Fibroblast of villous mesenchyme (primary cell): Measurements from ENCODE around the gene BASP1. TPM values are rescaled to one million over a fixed set of nuclear protein-coding genes. Genes with fewer than 3 reads are reported as not detected.

Source experiments
- DNase-seq: peaks from one replicate; pipeline ENCODE4 v3.0.0-alpha.2; 2010; ENCODE audit warnings: low read depth
- H3K4me3 ChIP-seq: 2 replicates; pipeline ENCODE4 v1.5.1; 2011; ENCODE audit warnings: low read depth, mild to moderate bottlenecking, low read length
- total RNA-seq: library from RNA; depleted of rRNA; stranded (reverse); fragments of >200 nt; gene quantifications from 2 replicates; pipeline ENCODE4 v1.2.3, GENCODE V29; 2012
- TF ChIP-seq, protein P1 (sequence below): IDR thresholded peaks from 2 replicates; pipeline ENCODE4 v1.5.1; 2012; ENCODE audit warnings: low read depth, mild to moderate bottlenecking, low read length; ENCODE audit not compliant: insufficient read depth

Gene BASP1
- total RNA-seq, 1 donor = 126 TPM

DNA sequence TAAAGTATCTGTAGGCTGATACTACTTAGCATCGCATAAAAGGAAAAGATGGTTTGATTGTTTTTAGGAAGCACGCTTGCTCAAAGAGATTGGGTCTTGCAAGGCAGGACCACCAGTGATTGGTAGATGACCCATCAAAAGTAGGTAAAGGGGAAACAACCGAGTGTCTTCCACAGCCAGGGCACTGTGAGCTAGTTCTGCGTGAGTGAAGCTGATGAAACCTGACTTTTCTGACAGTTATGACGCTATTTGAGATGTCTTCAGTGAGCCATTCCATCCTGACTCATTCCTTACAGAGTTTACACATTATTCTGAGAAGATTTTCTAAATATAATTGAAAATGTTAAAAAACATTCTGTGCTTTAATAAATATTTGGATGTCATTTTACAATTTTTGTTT is 49.7 kb downstream of the BASP1 start:
- no peak for DNase-seq
- no peak overlapping the region for H3K4me3 ChIP-seq
- TF ChIP-seq, protein P1, sequence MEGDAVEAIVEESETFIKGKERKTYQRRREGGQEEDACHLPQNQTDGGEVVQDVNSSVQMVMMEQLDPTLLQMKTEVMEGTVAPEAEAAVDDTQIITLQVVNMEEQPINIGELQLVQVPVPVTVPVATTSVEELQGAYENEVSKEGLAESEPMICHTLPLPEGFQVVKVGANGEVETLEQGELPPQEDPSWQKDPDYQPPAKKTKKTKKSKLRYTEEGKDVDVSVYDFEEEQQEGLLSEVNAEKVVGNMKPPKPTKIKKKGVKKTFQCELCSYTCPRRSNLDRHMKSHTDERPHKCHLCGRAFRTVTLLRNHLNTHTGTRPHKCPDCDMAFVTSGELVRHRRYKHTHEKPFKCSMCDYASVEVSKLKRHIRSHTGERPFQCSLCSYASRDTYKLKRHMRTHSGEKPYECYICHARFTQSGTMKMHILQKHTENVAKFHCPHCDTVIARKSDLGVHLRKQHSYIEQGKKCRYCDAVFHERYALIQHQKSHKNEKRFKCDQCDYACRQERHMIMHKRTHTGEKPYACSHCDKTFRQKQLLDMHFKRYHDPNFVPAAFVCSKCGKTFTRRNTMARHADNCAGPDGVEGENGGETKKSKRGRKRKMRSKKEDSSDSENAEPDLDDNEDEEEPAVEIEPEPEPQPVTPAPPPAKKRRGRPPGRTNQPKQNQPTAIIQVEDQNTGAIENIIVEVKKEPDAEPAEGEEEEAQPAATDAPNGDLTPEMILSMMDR = no peak

DNA sequence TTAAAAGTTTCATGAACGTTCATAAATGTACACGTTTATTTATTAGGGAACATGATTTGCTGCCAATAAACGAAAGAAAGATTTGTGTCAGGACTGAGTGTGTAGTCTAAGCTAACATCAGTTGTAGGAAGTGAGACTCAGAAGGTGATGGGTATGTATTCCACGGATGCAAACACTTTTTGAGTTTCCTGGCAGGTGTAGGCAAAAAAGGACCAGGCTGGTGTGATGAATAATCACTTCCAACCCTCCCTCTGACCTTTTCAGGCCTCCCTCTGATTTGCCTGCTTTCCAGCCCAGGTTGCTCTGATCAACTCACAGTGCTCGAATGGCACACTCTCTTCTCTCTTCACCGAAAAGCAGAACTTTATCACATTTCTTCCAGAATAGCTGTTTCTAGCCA is 51.8 kb downstream of the BASP1 start:
- DNase-seq = no peak
- H3K4me3 ChIP-seq = no peak overlapping the region

DNA sequence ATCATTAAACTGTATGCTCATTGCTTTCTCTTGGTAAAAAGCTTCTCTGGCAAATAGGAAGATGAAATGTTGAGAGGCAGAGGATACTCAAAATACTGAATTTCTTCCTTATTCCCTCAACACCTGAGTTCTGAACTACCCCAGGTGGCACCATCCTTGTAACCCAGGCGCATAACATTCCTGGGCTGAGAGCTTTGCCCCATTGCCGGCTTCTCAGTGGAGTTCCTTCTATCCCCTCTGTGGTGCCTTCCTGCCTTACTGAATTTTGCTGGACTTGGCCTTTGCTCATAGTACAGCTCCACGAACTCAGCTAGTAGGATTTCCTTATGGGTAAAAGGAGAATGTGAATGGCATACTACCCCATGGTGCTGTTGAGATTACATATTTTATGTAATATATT is 54.7 kb downstream of the BASP1 start:
- DNase-seq = no peak
- TF ChIP-seq, protein P1 = no peak
- H3K4me3 ChIP-seq = no peak overlapping the region

More for the DNA sequence above, 51.8 kb downstream of the BASP1 start:
- TF ChIP-seq, protein P1 = no peak

DNA sequence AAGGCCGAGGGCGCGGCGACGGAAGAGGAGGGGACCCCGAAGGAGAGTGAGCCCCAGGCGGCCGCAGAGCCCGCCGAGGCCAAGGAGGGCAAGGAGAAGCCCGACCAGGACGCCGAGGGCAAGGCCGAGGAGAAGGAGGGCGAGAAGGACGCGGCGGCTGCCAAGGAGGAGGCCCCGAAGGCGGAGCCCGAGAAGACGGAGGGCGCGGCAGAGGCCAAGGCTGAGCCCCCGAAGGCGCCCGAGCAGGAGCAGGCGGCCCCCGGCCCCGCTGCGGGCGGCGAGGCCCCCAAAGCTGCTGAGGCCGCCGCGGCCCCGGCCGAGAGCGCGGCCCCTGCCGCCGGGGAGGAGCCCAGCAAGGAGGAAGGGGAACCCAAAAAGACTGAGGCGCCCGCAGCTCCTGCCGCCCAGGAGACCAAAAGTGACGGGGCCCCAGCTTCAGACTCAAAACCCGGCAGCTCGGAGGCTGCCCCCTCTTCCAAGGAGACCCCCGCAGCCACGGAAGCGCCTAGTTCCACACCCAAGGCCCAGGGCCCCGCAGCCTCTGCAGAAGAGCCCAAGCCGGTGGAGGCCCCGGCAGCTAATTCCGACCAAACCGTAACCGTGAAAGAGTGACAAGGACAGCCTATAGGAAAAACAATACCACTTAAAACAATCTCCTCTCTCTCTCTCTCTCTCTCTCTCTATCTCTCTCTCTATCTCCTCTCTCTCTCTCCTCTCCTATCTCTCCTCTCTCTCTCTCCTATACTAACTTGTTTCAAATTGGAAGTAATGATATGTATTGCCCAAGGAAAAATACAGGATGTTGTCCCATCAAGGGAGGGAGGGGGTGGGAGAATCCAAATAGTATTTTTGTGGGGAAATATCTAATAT is 58.1 kb downstream of the BASP1 start:
- no peak overlapping the region for H3K4me3 ChIP-seq
- no peak for DNase-seq
- TF ChIP-seq, protein P1 = no peak

DNA sequence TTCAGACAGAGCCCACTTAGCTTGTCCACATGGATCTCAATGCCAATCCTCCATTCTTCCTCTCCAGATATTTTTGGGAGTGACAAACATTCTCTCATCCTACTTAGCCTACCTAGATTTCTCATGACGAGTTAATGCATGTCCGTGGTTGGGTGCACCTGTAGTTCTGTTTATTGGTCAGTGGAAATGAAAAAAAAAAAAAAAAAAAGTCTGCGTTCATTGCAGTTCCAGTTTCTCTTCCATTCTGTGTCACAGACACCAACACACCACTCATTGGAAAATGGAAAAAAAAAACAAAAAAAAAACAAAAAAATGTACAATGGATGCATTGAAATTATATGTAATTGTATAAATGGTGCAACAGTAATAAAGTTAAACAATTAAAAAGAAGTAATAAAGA is 59.0 kb downstream of the BASP1 start:
- no peak for DNase-seq
- no peak overlapping the region for H3K4me3 ChIP-seq
- TF ChIP-seq, protein P1 = no peak

DNA sequence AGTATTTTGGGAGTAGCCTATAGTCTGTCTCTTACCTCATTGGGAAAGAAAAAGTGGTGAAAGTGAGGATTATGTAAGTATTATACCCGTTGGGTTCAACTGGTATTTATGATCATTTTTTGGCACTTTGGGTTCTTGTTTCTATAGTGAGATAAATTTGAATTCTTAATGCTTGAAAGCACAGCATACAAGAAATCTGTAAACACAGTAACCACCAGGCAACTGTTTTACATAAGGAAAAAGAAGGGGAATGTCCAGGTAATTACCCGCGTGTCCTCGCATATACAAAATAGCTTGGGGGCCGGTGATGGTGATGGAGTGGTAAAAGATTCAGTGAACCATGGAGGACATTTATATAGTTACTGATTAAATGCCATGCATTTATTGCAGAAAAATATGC is 60.5 kb downstream of the BASP1 start:
- DNase-seq = no peak
- TF ChIP-seq, protein P1 = no peak

DNA sequence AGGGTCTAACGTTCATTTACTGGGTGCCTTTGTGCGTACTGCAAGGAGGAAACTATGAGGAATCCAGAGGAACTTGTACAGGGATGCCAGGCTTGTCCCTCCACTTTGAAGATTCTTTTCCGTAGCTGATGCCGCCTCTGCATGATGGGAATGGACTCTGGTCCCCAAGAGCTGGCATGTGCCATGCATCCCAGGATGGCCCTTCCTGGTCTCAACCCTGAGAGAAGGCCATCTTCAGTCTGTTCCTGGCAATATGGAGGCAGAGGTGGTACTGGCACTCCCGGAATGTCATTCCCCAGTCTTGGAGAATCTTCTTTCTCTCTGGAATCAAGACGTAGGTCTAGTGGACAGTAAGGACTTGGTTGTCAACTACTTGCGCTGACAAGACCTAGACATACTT is 61.5 kb downstream of the BASP1 start:
- DNase-seq = no peak
- TF ChIP-seq, protein P1 = no peak
- H3K4me3 ChIP-seq = no peak overlapping the region

More for the DNA sequence above, 60.5 kb downstream of the BASP1 start:
- no peak overlapping the region for H3K4me3 ChIP-seq
